ENCODE data around the gene UQCRHL. TPM values are rescaled to one million over a fixed set of nuclear protein-coding genes. Genes with fewer than 3 reads are reported as not detected.

The UQCRHL gene
- total RNA-seq = 1.2 and 2.0 TPM in 2 replicates

GRCh38 chr1:15807549-15807948 lies at the start of gene UQCRHL:
TSS of gene UQCRHL (minus strand) at chr1:15807649. CDS start at chr1:15807649, 0 bp downstream.

GRCh38 chr1:15847100-15847892 lies 39.8 kb upstream of the UQCRHL start, which contains the start of gene SPEN:
TSS of gene SPEN (plus strand) at chr1:15847707. CDS start at chr1:15848068, 361 bp downstream.

GRCh38 chr1:15758343-15758931 lies 49.0 kb downstream of the UQCRHL start, which contains the start of gene FBLIM1:
TSS of gene FBLIM1 (plus strand) at chr1:15758795. CDS start at chr1:15764984, 6,189 bp downstream.

Other genes starting within 250 kb of the UQCRHL start
- gene AGMAT, start 222.6 kb downstream of the UQCRHL start, total RNA-seq = 0.99 and 1.6 TPM in 2 replicates
- 14.5 and 19.0 TPM in 2 replicates for gene DDI2, start 190.2 kb downstream of the UQCRHL start, total RNA-seq
- 76.4 and 158 TPM in 2 replicates for gene PLEKHM2, start 123.3 kb downstream of the UQCRHL start, total RNA-seq
- gene SLC25A34, start 71.4 kb downstream of the UQCRHL start, total RNA-seq = 0.58 and 2.6 TPM in 2 replicates
- gene TMEM82, start 65.2 kb downstream of the UQCRHL start, total RNA-seq = not detected in 2 replicates
- gene FBLIM1, start 48.9 kb downstream of the UQCRHL start, total RNA-seq = 34.9 and 53.4 TPM in 2 replicates
- gene SPEN, start 40.1 kb upstream of the UQCRHL start, total RNA-seq = 13.4 and 19.9 TPM in 2 replicates
- 32.9 and 48.5 TPM in 2 replicates for gene ZBTB17, start 168.5 kb upstream of the UQCRHL start, total RNA-seq
- not detected in 2 replicates for gene SRARP, start 196.6 kb upstream of the UQCRHL start, total RNA-seq
- 3.3 and 5.0 TPM in 2 replicates for gene HSPB7, start 210.4 kb upstream of the UQCRHL start, total RNA-seq
- gene CLCNKA, start 214.4 kb upstream of the UQCRHL start, total RNA-seq = under 0.01 and 0.17 TPM in 2 replicates
- gene CLCNKB, start 236.1 kb upstream of the UQCRHL start, total RNA-seq = under 0.01 TPM in 1 of 2 replicates, not detected in the other

All from smooth muscle cell of trachea (primary cell).